Neural cell (in vitro differentiated cells): ENCODE measurements around the gene PLK3. TPM values are rescaled to one million over a fixed set of nuclear protein-coding genes. Genes with fewer than 3 reads are reported as not detected.

Source experiments
- H2AFZ ChIP-seq: fragments of 200-600, 300-800 bp; sonication (generic), shearing (Covaris generic); 2 replicates; pipeline ENCODE4 v1.6.0; 2014; ENCODE audit warnings: low read depth, mild to moderate bottlenecking, antibody characterized with exemption, low read length, moderate library complexity
- H3F3A ChIP-seq: fragments of 200-600 bp; shearing (Covaris generic); 2 replicates; pipeline ENCODE4 v1.6.1; 2016; ENCODE audit warnings: mild to moderate bottlenecking, moderate library complexity, mixed read lengths, antibody characterized with exemption, low read length; ENCODE audit not compliant: insufficient read depth, poor library complexity, severe bottlenecking
- H3K27ac ChIP-seq: fragments of 200-600, 300-800 bp; sonication (generic), shearing (Covaris generic); 2 replicates; pipeline ENCODE4 v1.5.1; 2014; ENCODE audit warnings: mild to moderate bottlenecking, low read length, moderate library complexity
- H3K27me3 ChIP-seq: fragments of 300-800, 200-600 bp; sonication (generic), shearing (Covaris generic); 2 replicates; pipeline ENCODE4 v1.6.0; 2014; ENCODE audit warnings: mild to moderate bottlenecking, low read depth, low read length, moderate library complexity; ENCODE audit not compliant: insufficient read depth
- H3K36me3 ChIP-seq: fragments of 300-800, 200-600 bp; sonication (generic), shearing (Covaris generic); 2 replicates; pipeline ENCODE4 v1.5.1; 2014; ENCODE audit warnings: mild to moderate bottlenecking, antibody characterized with exemption, low read length, moderate library complexity; ENCODE audit not compliant: insufficient read depth
- H3K4me2 ChIP-seq: fragments of 300-800, 200-600 bp; sonication (generic), shearing (Covaris generic); 2 replicates; pipeline ENCODE4 v1.6.0; 2014; ENCODE audit warnings: mild to moderate bottlenecking, low read length
- H3K4me3 ChIP-seq: fragments of 300-800, 200-600 bp; sonication (generic), shearing (Covaris generic); 2 replicates; pipeline ENCODE4 v1.5.1; 2014; ENCODE audit warnings: mild to moderate bottlenecking, low read length, moderate library complexity
- H3K79me2 ChIP-seq: fragments of 200-600 bp; shearing (Covaris generic); replicated peaks from 2 replicates; pipeline ENCODE4 v1.6.0; 2014; ENCODE audit warnings: mild to moderate bottlenecking, low read length, moderate library complexity; ENCODE audit not compliant: insufficient read depth
- H3K9ac ChIP-seq: fragments of 300-800, 200-600 bp; sonication (generic), shearing (Covaris generic); 2 replicates; pipeline ENCODE4 v1.6.1; 2016; ENCODE audit warnings: mild to moderate bottlenecking, low read length, mixed read lengths
- H3K9me2 ChIP-seq: fragments of 200-600 bp; shearing (Covaris generic); 2 replicates; pipeline ENCODE4 v1.6.1; 2016; ENCODE audit warnings: mild to moderate bottlenecking, low read length, mixed read lengths; ENCODE audit not compliant: insufficient read depth
- H3K9me3 ChIP-seq: fragments of 200-600, 300-800 bp; sonication (generic), shearing (Covaris generic); 2 replicates; pipeline ENCODE4 v1.6.1; 2016; ENCODE audit warnings: mild to moderate bottlenecking, mixed run types, low read length, moderate library complexity, mixed read lengths
- H4K20me1 ChIP-seq: fragments of 200-600 bp; shearing (Covaris generic); 2 replicates; pipeline ENCODE4 v1.6.1; 2016; ENCODE audit warnings: mild to moderate bottlenecking, mixed run types; ENCODE audit not compliant: insufficient read depth
- EP300 ChIP-seq: fragments of 450-650 bp; conservative IDR thresholded peaks from 2 replicates; pipeline ENCODE4 v1.6.1; 2014; ENCODE audit warnings: antibody characterized with exemption, mild to moderate bottlenecking, moderate library complexity; ENCODE audit not compliant: poor library complexity, severe bottlenecking
- EZH2 ChIP-seq: fragments of 200-600, 300-800 bp; shearing (Covaris generic), sonication (generic); IDR thresholded peaks from 2 replicates; pipeline ENCODE4 v1.6.1; 2014; ENCODE audit warnings: antibody characterized with exemption, low read length, borderline replicate concordance, mild to moderate bottlenecking; ENCODE audit not compliant: insufficient read depth, poor library complexity, severe bottlenecking
- MXI1 ChIP-seq: fragments of 450-650 bp; conservative IDR thresholded peaks from 2 replicates; pipeline ENCODE4 v1.6.1; 2014; ENCODE audit warnings: antibody characterized with exemption, mild to moderate bottlenecking; ENCODE audit not compliant: poor library complexity, severe bottlenecking
- POLR2AphosphoS5 ChIP-seq: IDR thresholded peaks from 2 replicates; pipeline ENCODE4 v1.6.1; 2012
- RAD21 ChIP-seq: fragments of 450-650 bp; conservative IDR thresholded peaks from 2 replicates; pipeline ENCODE4 v1.6.1; 2014; ENCODE audit warnings: antibody characterized with exemption, mild to moderate bottlenecking, moderate library complexity
- SMC3 ChIP-seq: fragments of 450-650 bp; conservative IDR thresholded peaks from 2 replicates; pipeline ENCODE4 v1.6.1; 2014; ENCODE audit warnings: antibody characterized with exemption, mild to moderate bottlenecking, moderate library complexity; ENCODE audit not compliant: poor library complexity
- TAF1 ChIP-seq: IDR thresholded peaks from 2 replicates; pipeline ENCODE4 v1.6.1; 2012; ENCODE audit warnings: low read depth
- polyA plus RNA-seq: library from polyadenylated mRNA; depleted of rRNA; stranded (reverse); fragments of >200 nt; gene quantifications from 2 replicates; pipeline ENCODE4 v1.2.3, GENCODE V29; 2014
- TF ChIP-seq, protein P1 (sequence below): IDR thresholded peaks from 2 replicates; pipeline ENCODE4 v1.6.1; 2012; ENCODE audit warnings: borderline replicate concordance
- TF ChIP-seq, protein P2 (sequence below): fragments of 450-650 bp; IDR thresholded peaks from 2 replicates; pipeline ENCODE4 v1.5.1; 2014; ENCODE audit warnings: antibody characterized with exemption, mild to moderate bottlenecking, moderate library complexity; ENCODE audit not compliant: poor library complexity, severe bottlenecking

Gene PLK3
- polyA plus RNA-seq, 1 donor from 2014 or later = 8.3 TPM

DNA sequence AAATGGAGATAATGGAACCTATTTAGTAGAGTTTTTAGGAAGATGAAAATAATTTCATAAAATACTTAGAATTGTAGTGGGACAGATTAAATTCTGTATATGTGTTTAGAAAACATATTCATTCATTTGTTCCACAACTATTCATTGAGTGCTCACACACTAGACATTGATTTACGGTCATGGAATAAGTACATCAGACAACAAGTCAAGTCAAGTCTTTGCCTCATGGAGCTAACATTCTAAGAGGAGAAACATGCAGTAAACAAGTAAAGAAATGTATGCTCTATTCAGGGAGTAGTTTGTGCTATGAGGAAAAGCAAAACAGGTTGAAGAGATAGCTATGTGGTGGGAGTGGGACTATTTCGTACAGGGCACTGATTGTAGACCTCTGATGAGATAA is 17.1 kb downstream of the PLK3 start:
- H2AFZ ChIP-seq = no peak overlapping the region
- H3K36me3 ChIP-seq = no peaks in the 10 kb centered on the region
- TF ChIP-seq TAF1 (no peak), SMC3 (no peak), EZH2 (no peak), EP300 (no peak), POLR2AphosphoS5 (no peak), RAD21 (no peak), MXI1 (no peak)
- TF ChIP-seq, protein P1, sequence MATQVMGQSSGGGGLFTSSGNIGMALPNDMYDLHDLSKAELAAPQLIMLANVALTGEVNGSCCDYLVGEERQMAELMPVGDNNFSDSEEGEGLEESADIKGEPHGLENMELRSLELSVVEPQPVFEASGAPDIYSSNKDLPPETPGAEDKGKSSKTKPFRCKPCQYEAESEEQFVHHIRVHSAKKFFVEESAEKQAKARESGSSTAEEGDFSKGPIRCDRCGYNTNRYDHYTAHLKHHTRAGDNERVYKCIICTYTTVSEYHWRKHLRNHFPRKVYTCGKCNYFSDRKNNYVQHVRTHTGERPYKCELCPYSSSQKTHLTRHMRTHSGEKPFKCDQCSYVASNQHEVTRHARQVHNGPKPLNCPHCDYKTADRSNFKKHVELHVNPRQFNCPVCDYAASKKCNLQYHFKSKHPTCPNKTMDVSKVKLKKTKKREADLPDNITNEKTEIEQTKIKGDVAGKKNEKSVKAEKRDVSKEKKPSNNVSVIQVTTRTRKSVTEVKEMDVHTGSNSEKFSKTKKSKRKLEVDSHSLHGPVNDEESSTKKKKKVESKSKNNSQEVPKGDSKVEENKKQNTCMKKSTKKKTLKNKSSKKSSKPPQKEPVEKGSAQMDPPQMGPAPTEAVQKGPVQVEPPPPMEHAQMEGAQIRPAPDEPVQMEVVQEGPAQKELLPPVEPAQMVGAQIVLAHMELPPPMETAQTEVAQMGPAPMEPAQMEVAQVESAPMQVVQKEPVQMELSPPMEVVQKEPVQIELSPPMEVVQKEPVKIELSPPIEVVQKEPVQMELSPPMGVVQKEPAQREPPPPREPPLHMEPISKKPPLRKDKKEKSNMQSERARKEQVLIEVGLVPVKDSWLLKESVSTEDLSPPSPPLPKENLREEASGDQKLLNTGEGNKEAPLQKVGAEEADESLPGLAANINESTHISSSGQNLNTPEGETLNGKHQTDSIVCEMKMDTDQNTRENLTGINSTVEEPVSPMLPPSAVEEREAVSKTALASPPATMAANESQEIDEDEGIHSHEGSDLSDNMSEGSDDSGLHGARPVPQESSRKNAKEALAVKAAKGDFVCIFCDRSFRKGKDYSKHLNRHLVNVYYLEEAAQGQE = no peak
- TF ChIP-seq, protein P2, sequence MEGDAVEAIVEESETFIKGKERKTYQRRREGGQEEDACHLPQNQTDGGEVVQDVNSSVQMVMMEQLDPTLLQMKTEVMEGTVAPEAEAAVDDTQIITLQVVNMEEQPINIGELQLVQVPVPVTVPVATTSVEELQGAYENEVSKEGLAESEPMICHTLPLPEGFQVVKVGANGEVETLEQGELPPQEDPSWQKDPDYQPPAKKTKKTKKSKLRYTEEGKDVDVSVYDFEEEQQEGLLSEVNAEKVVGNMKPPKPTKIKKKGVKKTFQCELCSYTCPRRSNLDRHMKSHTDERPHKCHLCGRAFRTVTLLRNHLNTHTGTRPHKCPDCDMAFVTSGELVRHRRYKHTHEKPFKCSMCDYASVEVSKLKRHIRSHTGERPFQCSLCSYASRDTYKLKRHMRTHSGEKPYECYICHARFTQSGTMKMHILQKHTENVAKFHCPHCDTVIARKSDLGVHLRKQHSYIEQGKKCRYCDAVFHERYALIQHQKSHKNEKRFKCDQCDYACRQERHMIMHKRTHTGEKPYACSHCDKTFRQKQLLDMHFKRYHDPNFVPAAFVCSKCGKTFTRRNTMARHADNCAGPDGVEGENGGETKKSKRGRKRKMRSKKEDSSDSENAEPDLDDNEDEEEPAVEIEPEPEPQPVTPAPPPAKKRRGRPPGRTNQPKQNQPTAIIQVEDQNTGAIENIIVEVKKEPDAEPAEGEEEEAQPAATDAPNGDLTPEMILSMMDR = no peak
- H3K9ac ChIP-seq = no peak overlapping the region
- H3K4me3 ChIP-seq = no peak overlapping the region
- no peak overlapping the region for H3K4me2 ChIP-seq
- H3K27ac ChIP-seq = no peak overlapping the region
- peaks cover 2% of the 10 kb centered on the region for H3K9me3 ChIP-seq
- H4K20me1 ChIP-seq = no peaks in the 10 kb centered on the region
- H3F3A ChIP-seq = no peaks in the 10 kb centered on the region
- H3K79me2 ChIP-seq = no peaks in the 10 kb centered on the region
- H3K27me3 ChIP-seq = peaks cover 15% of the 10 kb centered on the region
- H3K9me2 ChIP-seq = no peaks in the 10 kb centered on the region

DNA sequence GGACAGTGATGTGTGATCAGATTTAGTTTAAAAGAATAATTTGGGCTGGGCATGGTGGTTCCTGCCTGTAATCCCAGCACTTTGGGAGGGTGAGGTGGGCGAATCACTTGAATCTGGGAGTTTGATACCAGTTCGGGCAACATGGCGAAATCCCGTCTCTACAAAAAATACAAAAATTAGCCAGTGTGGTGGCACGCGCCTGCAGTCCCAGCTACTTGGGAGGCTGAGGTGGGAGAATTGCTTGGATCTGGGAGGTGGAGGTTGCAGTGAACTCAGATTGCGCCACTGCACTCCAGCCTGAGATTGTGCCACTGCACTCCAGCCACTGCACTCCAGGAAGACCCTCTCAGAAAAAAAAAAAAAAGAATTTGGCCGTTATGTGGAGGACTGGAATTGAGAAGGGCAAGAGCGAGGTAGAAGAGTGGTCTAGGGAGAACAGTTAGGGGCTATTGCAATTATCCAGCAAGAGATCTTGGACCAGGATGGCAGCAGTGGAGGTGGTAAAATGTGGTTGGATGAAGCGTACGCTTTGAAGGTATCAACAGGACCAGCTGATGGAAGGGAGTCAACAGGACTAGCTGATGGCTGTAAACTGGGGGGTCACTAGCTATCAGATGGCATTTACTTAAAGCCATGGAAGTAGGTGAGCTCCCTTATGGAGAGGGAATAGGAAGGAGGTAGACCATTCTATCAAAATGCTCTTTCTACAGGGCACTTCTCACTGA is 17.8 kb downstream of the PLK3 start:
- TF ChIP-seq TAF1 (no peak), EP300 (no peak), POLR2AphosphoS5 (no peak), SMC3 (no peak), EZH2 (no peak), MXI1 (no peak), RAD21 (no peak)
- TF ChIP-seq, protein P1 = no peak
- H3K27ac ChIP-seq = no peak overlapping the region
- H3K27me3 ChIP-seq = peaks cover 15% of the 10 kb centered on the region
- no peak overlapping the region for H2AFZ ChIP-seq
- peaks cover 2% of the 10 kb centered on the region for H3K9me3 ChIP-seq
- no peaks in the 10 kb centered on the region for H3K9me2 ChIP-seq
- H3F3A ChIP-seq = no peaks in the 10 kb centered on the region
- H3K4me2 ChIP-seq = no peak overlapping the region
- no peaks in the 10 kb centered on the region for H4K20me1 ChIP-seq
- no peak overlapping the region for H3K4me3 ChIP-seq
- H3K36me3 ChIP-seq = no peaks in the 10 kb centered on the region
- no peak overlapping the region for H3K9ac ChIP-seq
- H3K79me2 ChIP-seq = no peaks in the 10 kb centered on the region
